SK-N-MC (cell line): ENCODE results near the gene BLID.

ENCODE experiments used
- EZH2 ChIP-seq: fragments of 200-600 bp; sonication (generic); IDR thresholded peaks from one replicate; pipeline ENCODE4 v1.6.1; 2017; ENCODE audit warnings: antibody characterized with exemption
- FOXP2 ChIP-seq: optimal IDR thresholded peaks from 2 replicates; pipeline ENCODE3; 2011; ENCODE audit warnings: mild to moderate bottlenecking, moderate library complexity; ENCODE audit not compliant: insufficient read depth; ENCODE audit errors: extremely low read length, control extremely low read depth
- POLR2AphosphoS5 ChIP-seq: IDR thresholded peaks from 2 replicates; pipeline ENCODE4 v1.6.1; 2012; ENCODE audit warnings: mild to moderate bottlenecking, low read depth, low read length, borderline replicate concordance

DNA sequence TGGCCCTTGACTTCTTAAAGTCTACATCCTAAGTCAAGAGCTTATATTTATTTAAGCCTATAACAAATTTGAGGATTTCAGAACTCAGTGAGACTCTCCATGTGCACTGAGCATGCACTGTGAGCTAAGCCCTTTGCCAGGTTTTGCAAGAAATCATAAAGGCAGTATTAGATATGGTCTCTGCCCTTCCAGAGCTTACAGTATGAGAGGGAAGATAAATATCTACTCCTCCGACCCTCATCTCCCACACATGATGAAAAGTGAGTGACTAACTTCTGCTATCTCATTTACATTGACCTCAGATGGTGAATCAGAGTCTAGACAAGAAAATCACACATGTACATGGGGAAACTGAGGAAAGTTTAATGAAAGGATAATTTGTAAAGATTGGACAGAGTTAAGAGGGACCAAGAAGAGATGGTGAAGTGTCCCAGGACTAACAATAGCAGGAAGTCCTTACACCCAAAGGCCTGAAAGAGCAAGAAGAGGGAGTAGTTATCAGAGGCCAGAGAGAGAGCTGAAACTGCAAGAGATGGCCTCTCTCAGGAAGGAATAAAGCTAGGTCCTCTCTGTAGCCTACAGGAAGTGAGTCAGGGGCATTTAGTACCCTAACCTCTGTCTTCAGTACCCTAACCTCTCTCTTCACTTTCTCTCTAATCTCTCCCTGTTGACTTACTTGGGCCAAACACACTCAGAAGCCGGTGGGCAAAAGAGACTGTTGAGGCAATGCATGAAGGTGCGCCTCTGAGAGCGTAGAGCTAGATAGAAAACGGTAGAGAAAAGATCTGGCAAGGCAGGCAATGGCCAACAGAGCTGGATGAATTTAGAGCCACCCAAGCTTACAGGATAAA is 23.0 kb upstream of the BLID start:
- TF ChIP-seq POLR2AphosphoS5 (no peak), EZH2 (no peak), FOXP2 (no peak)
